OCI-M2 (cell line): Measurements from ENCODE around the gene FHIT.

ENCODE experiments used
- DNase-seq: peaks from one replicate; lab custom pipeline; 2025; ENCODE audit not compliant: unreplicated experiment; lab: John Stamatoyannopoulos, UW

FHIT gene

GRCh38 chr3:60867200-60867599, 384.1 kb downstream of the FHIT start:
- DNase-seq, result no peak

DNA sequence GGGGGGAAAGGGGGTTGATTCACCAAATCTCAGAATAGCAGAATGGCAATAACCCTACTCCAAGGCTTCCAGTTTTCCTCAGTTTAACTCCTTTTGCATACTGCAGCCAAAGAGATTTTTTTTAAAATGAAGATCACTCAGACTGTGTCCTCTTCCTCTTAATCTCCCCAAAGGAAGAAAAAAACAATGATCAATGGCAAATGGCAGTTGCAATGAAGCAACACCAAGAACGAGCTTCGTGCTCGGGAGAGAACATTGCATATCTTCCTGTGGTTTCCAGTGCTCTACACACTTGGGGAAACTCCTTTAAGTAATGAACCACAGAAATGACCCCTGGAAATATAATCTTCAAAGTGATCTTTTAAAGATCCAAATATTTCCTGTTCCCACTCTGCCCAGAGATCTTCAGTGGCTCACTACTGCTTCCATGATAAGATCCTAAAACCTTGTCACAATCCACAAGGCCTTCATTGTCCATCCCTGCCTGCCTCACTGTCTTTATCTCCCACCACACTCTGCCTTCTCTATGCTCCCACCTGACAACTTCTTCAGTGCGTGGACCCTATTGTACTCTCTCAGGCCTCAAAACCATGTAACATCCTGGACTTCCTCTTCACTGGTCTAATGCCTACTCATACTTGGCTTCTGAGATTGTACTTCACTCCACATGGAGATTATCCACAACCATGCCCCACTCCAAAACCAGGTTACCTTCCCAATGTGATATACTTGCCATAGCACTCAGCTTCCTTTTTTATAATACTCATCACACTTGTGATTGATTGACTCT, 394.8 kb downstream of the FHIT start:
- DNase-seq, result no peak

DNA sequence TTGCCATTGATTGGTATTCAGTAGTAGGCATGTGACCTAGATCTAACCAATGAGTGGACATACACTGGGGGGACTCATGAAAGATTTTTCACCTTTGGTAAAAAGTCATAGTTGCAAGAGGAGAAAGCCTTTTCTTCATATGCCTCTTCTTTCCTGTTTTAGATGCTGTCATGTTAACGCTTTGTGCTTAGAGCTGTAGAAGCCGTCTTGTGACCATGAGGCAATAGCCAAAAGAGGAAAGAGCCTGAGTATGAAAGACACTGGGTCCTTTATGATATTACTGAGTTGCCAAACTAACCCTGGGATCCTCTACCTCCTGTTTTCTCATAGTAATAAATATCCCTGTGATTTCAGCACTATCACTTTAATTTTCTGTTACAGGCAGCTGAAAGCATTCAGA, 396.0 kb downstream of the FHIT start:
- no peak for DNase-seq

- DNase-seq, result no peak
Observed at GRCh38 chr3:60854791-60855190, 396.5 kb downstream of the FHIT start.

DNA sequence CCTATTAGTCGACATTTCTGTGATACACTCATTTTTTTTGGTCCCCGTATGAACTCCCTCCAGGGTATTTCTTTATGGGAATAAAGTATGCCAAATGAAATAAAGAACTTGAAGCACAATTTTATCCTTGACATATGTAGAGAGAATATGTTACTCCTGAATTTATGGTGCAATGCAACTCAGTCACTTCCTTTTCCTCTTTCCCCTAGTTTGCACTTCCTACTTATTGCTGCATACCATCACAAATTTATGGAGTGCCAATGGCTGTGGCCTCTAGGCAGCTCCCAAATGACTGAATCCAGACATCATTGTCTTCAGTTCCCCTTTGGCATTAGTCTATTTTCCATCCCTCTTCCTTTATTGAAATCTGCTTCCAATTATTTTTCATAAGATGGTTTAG, 403.5 kb downstream of the FHIT start:
- DNase-seq, result no peak

DNA sequence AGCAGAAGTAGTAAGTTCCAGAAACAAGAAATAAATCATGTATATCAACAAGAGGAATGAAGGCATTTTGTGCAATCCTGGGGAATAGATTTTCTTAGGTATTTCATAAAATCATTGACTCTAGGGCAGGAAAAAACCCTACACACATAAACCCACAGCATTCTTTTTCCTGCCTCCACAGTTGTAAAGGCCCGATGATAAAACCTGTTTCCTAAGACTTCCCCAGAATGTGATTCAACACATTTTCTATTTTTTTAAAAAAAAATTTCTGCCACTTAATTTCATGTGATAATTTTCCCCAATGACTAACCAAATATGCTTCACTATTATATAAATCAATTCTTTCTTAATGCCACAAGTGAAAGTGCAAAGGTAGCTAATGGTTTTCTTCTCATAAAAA, 407.0 kb downstream of the FHIT start:
- no peak for DNase-seq

DNA sequence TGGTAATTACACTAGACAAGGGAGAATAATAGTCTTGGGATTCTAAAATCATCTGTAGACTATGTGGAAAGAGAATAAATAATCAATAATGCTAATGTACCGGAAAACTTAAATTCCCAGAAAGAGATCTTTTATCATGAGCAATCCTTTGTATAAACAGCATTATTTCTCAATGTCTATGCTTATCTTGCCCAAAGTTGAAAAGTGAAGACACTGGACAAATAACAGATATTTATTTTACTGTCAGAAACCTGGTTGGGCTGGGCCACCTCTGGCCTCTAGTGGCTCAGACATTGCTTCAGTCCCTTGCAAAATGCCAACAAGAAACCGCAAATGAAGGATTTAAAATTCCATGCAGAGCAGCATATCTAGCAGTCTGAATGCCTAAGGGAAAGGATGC, 409.9 kb downstream of the FHIT start:
- DNase-seq, result no peak

GRCh38 chr3:60839246-60839645, 412.0 kb downstream of the FHIT start:
- no peak for DNase-seq

GRCh38 chr3:60835796-60836195, 415.5 kb downstream of the FHIT start:
- no peak for DNase-seq

GRCh38 chr3:60829058-60829457, 422.2 kb downstream of the FHIT start:
- no peak for DNase-seq

- no peak for DNase-seq
Observed at GRCh38 chr3:60827666-60828065, 423.6 kb downstream of the FHIT start.

DNA sequence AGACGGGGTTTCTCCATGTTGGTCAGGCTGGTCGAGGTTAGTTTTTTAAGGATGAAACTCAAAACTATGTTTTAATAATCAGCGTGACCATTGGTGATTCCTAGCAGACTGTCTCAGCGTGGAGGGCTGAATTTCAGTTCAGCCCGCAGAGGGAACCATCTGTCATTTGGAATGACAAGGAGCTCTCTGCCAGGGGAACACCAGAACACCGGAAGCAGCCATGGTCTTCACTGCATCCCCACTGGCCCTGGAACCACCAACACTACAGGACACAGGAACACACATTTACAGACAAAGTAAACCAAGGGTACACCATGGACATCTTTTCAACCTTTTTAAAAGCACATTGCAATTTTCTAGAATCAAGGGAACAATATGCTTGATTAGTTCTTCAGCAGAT, 424.7 kb downstream of the FHIT start:
- DNase-seq, result no peak

DNA sequence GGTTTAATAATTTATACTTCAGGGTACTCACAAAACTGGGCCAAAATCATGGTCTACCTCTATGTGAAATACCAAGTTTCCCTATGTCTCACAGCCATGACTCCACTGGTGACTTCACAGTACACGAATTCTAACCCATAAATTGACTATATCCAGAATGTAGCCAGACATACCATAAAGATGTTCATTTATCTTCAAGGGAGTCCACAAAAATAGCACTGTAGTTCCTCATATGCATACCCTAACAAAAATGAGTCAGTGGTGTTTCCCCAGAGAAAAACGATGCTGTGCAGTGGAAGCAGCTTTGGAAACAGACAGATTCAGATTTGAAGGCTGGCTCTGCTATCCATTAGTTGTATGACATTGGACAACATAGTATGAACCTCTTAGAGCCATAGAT, 438.8 kb downstream of the FHIT start:
- no peak for DNase-seq

GRCh38 chr3:60810881-60811280, 440.4 kb downstream of the FHIT start:
- no peak for DNase-seq

DNA sequence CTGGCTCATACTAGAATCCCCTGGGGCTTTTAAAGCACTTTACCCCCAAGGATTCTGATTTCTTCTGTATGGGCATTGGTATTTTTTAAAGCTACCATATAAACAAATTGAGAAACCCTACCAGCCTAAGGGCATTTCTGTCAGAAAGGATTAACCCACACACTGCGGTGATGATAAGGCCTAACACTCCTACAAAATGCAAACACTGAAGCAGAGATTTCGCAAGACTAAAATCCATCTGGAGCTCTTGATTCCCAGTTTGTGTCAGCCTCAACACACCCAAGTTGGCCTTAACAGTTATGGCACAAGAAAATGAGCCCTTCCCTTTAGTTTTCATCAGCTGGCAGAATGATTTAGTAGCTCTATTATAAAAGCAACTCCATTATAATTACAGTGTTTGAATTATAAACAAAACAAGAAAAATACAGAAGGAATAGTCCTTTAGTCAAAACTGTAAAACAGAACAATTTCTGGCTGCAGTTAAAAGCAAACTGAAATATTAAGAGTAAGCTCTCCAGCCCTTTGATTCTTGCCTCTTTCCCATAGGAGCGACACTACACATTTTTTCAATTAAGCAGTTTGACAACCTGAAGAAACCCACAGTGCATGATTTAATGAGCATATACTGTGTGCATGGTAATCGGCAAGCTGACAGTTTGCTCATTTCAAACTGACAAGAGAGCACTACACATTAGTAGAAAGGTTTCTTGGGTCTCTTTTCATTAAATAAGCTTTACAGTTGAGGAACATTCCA, 441.2 kb downstream of the FHIT start:
- no peak for DNase-seq

DNA sequence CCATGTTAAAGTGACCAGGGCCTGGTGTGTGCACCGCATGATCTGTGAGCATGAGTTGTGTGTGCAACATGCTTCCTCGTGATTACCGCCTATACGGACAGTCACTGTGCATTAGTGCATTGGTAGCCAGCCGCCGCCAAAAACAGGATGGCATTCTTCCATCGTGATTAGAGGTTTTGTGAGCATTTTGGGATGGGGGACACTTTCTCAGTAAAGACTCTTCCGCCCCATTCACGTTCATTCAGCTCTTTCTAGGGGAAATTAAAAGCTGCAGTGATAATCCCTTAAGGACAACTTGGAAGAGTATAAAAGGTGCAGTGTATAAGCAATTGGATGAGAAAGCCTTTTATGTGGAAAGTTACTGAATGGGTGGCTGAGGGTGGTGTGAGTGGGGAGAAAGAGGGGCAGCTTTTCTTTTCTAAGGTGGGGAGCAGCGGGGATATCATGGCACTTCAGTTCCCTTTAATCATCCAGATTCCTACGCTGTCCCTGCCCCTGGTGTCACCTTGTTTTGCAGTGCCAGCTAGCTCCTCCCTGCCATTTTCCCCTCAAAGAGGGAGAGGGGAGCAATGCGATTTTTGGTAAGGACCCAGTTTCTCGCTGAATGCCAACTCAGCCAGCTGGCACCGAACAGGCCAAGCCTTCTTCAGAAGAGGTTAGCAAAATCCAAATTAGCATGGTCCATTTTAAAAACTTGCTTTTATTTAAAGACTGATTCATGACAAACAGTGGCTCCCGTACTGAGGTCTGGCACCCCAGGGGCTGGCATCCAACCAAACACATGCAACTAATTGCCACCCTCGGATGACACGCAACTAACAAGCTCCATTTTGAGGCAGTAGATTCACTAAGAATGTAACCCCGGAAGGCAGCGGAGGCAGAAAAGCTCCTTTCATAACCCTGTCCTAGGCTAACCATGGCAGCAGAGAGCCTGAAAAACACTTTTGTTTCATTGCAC, 447.8 kb downstream of the FHIT start:
- no peak for DNase-seq

- DNase-seq, result no peak
Observed at GRCh38 chr3:60801307-60801706, 449.9 kb downstream of the FHIT start.

DNA sequence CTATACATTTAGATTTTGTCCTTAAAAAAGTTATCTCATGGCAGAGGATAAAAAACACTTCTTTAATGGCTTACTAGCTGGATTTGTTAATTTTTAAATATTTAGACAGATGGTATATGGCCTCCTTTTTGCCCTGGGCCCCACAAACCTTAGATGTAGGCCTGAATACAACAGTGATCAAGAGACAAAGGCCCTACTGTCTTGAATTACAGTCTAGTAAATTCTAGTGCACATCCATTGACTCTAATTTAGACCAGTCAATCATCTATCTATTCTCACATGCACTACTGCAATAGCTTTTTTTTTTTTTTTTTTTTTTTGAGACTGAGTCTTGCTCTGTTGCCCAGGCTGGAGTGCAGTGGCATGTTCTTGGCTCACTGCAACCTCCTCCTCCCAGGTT, 452.8 kb downstream of the FHIT start:
- DNase-seq, result no peak

GRCh38 chr3:60792249-60792852, 458.9 kb downstream of the FHIT start:
- DNase-seq, result no peak

- DNase-seq, result no peak
Observed at GRCh38 chr3:60788185-60788584, 463.1 kb downstream of the FHIT start.

DNA sequence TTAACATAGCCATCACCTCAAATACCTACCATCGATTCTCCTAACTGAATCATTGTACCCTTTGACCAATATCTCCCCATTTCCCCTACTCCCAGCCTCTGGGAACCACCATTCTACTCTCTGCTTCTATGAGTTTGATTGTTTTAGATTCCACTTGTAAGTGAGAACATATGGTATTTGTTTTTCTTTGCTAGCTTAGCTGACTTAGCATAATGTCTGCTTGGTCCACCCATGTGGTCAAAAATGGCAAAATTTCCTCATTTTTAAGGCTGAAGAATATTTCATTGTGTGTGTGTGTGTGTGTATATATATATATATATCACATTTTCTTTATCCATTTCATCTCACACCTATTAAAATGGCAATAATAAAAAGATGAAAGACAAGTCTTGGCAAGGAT, 469.3 kb downstream of the FHIT start:
- no peak for DNase-seq
